PC-3 (cell line): ENCODE results near the gene CORO6.

Source experiments
- EZH2 ChIP-seq: fragments of 300-600 bp; sonication (generic); IDR thresholded peaks from one replicate; pipeline ENCODE4 v1.6.1; 2017; ENCODE audit warnings: antibody characterized with exemption, mild to moderate bottlenecking, low read length; ENCODE audit not compliant: unreplicated experiment
- EZH2phosphoT487 ChIP-seq: fragments of 300-600 bp; sonication (generic); IDR thresholded peaks from 2 replicates; pipeline ENCODE4 v1.6.1; 2018; ENCODE audit warnings: mild to moderate bottlenecking, antibody characterized with exemption, low read length, borderline replicate concordance
- TF ChIP-seq, protein P1 (sequence below): fragments of 300-600 bp; sonication (generic); conservative IDR thresholded peaks from 2 replicates; pipeline ENCODE4 v1.5.1; 2017; ENCODE audit warnings: antibody characterized with exemption, low read depth, mild to moderate bottlenecking, low read length

DNA sequence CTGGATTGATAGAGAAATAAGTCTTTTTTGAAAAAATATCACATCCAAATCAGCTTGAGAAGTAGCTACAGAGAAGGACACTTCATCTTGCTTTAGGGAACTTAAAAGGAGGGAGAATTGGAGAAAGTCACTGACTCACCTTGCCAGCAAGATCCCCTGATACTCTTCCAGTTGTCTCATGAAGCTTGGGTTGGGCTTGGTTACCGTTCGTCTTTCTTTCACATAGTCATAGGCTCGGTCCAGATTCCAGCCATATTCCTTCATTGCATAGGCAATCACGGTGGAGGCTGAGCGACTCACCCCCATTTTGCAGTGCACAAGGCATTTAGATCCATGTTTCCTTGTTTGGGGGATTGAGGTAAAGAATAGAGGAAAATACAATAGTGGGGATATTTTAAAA is 25.3 kb upstream of the CORO6 start:
- TF ChIP-seq, protein P1, sequence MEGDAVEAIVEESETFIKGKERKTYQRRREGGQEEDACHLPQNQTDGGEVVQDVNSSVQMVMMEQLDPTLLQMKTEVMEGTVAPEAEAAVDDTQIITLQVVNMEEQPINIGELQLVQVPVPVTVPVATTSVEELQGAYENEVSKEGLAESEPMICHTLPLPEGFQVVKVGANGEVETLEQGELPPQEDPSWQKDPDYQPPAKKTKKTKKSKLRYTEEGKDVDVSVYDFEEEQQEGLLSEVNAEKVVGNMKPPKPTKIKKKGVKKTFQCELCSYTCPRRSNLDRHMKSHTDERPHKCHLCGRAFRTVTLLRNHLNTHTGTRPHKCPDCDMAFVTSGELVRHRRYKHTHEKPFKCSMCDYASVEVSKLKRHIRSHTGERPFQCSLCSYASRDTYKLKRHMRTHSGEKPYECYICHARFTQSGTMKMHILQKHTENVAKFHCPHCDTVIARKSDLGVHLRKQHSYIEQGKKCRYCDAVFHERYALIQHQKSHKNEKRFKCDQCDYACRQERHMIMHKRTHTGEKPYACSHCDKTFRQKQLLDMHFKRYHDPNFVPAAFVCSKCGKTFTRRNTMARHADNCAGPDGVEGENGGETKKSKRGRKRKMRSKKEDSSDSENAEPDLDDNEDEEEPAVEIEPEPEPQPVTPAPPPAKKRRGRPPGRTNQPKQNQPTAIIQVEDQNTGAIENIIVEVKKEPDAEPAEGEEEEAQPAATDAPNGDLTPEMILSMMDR, result no peak
- TF ChIP-seq EZH2 (no peak), EZH2phosphoT487 (no peak)
